Trophoblast cell (in vitro differentiated cells and primary cell): Measurements from ENCODE around the gene HNRNPA1.
"Not testable (repeated sequence)": the region's sequence is repeated elsewhere in the genome, so short reads cannot be mapped to it uniquely, and the experiment has no call there.

Source experiments
- DNase-seq, 2 donors: peaks; one replicate each; pipeline ENCODE4 v3.0.0-alpha.2; 2016
- H2AFZ ChIP-seq: 2 replicates; pipeline ENCODE4 v1.6.1; 2013; ENCODE audit warnings: low read length, moderate library complexity, mild to moderate bottlenecking; ENCODE audit not compliant: insufficient read depth, poor library complexity
- H2AK5ac ChIP-seq: 2 replicates; pipeline ENCODE4 v1.6.1; 2013; ENCODE audit warnings: mild to moderate bottlenecking, low read length
- H2BK120ac ChIP-seq: 2 replicates; pipeline ENCODE4 v1.6.1; 2013; ENCODE audit warnings: low read length, mild to moderate bottlenecking, moderate library complexity; ENCODE audit not compliant: insufficient read depth, poor library complexity
- H2BK12ac ChIP-seq: 2 replicates; pipeline ENCODE4 v1.6.1; 2013; ENCODE audit warnings: mild to moderate bottlenecking, low read length, moderate library complexity
- H2BK5ac ChIP-seq: 2 replicates; pipeline ENCODE4 v1.6.1; 2013; ENCODE audit warnings: low read length, low read depth, moderate library complexity, mild to moderate bottlenecking; ENCODE audit not compliant: poor library complexity
- H3K14ac ChIP-seq: 2 replicates; pipeline ENCODE4 v1.6.1; 2013; ENCODE audit warnings: mild to moderate bottlenecking, low read length
- H3K18ac ChIP-seq: 2 replicates; pipeline ENCODE4 v1.6.1; 2013; ENCODE audit warnings: mild to moderate bottlenecking, low read length
- H3K23ac ChIP-seq: 2 replicates; pipeline ENCODE4 v1.6.1; 2013; ENCODE audit warnings: low read length
- H3K27ac ChIP-seq: 2 replicates; pipeline ENCODE4 v1.5.1; 2013; ENCODE audit warnings: low read depth, mild to moderate bottlenecking, inconsistent platforms, low read length, moderate library complexity
- H3K27me3 ChIP-seq: 2 replicates; pipeline ENCODE4 v1.6.1; 2013; ENCODE audit warnings: inconsistent platforms, mild to moderate bottlenecking, low read length, moderate library complexity; ENCODE audit not compliant: insufficient read depth
- H3K36me3 ChIP-seq, 2 experiments: 1 replicate in 1 of 2; 2 replicates in 1 of 2; pipeline ENCODE4 v1.6.1; 2013; ENCODE audit warnings: low read length in 2 of 2, mild to moderate bottlenecking in 2 of 2, moderate library complexity in 1 of 2; ENCODE audit not compliant: insufficient read depth in 2 of 2, control insufficient read depth in 1 of 2
- H3K4ac ChIP-seq: 2 replicates; pipeline ENCODE4 v1.6.1; 2013; ENCODE audit warnings: low read depth, mild to moderate bottlenecking, low read length, moderate library complexity
- H3K4me1 ChIP-seq, 2 experiments: 1 replicate in 1 of 2; 2 replicates in 1 of 2; pipeline ENCODE4 v1.6.1; 2013; ENCODE audit warnings: low read length in 2 of 2, mild to moderate bottlenecking in 2 of 2, moderate library complexity in 1 of 2; ENCODE audit not compliant: insufficient read depth in 2 of 2, control insufficient read depth in 1 of 2
- H3K4me2 ChIP-seq: 2 replicates; pipeline ENCODE4 v1.6.1; 2013; ENCODE audit warnings: inconsistent platforms, mild to moderate bottlenecking, low read length, moderate library complexity
- H3K4me3 ChIP-seq: 2 replicates; pipeline ENCODE4 v1.5.1; 2013; ENCODE audit warnings: mild to moderate bottlenecking, low read depth, low read length, inconsistent platforms
- H3K79me1 ChIP-seq: one replicate; pipeline ENCODE4 v1.6.1; 2013; ENCODE audit warnings: low read length
- H3K79me2 ChIP-seq: 2 replicates; pipeline ENCODE4 v1.6.1; 2013; ENCODE audit warnings: low read length, mild to moderate bottlenecking; ENCODE audit not compliant: control insufficient read depth, insufficient read depth, poor library complexity
- H3K9ac ChIP-seq: 2 replicates; pipeline ENCODE4 v1.6.1; 2013; ENCODE audit warnings: mild to moderate bottlenecking, low read length
- H3K9me3 ChIP-seq: 2 replicates; pipeline ENCODE4 v1.6.1; 2013; ENCODE audit warnings: low read depth, mild to moderate bottlenecking, control low read depth, inconsistent platforms, low read length; ENCODE audit not compliant: insufficient read depth
- H4K12ac ChIP-seq: 2 replicates; pipeline ENCODE4 v1.6.1; 2013; ENCODE audit warnings: low read depth, mild to moderate bottlenecking, low read length, moderate library complexity
- H4K8ac ChIP-seq: 2 replicates; pipeline ENCODE4 v1.6.1; 2013; ENCODE audit warnings: low read depth, mild to moderate bottlenecking, low read length, moderate library complexity
- H4K91ac ChIP-seq: one replicate; pipeline ENCODE4 v1.6.1; 2013; ENCODE audit warnings: low read depth, mild to moderate bottlenecking, low read length, moderate library complexity
- WGBS: extraction: QIAGEN DNeasy Blood & Tissue Kit; methylation state at CpG from one replicate; pipeline ENCODE4 v1.1.7; 2013; ENCODE audit warnings: missing lambda C conversion rate; ENCODE audit not compliant: insufficient read length, insufficient coverage; ENCODE audit errors: extremely low coverage; 5-methylcytosine and 5-hydroxymethylcytosine counted together

The HNRNPA1 gene

GRCh38 chr12:54279632-54280467 is 676 bp upstream of the HNRNPA1 start, which contains the start of gene CBX5:
Gene CBX5, minus strand, starts transcription at chr12:54280122. Its CDS starts 22,472 bp downstream, at chr12:54257650.
- H3K9me3 ChIP-seq, result no peaks in the 10 kb centered on the region
- peaks cover 4 to 15% of the 10 kb centered on the region in 2 experiments for H3K4me1 ChIP-seq
- H3K79me1 ChIP-seq, result peaks cover 13% of the 10 kb centered on the region
- H3K36me3 ChIP-seq, result peaks cover 14 to 25% of the 10 kb centered on the region in 2 experiments
- no CpG with 5 or more reads among the region's 49 CpGs for WGBS
- H3K27me3 ChIP-seq, result no peaks in the 10 kb centered on the region
- peak within 1 kb of the TSS; percentile 89 for H3K4ac ChIP-seq
- no peak within 1 kb of the TSS for H2BK12ac ChIP-seq
- H2BK120ac ChIP-seq, result peak within 1 kb of the TSS; percentile 27
- H4K91ac ChIP-seq, result peak within 1 kb of the TSS; percentile 68
- peak; percentile 100 for DNase-seq
- peak within 1 kb of the TSS; percentile 89 for H3K27ac ChIP-seq
- H3K79me2 ChIP-seq, result peaks cover 18% of the 10 kb centered on the region
- peak within 1 kb of the TSS; percentile 61 for H4K12ac ChIP-seq
- H2AFZ ChIP-seq, result peak within 1 kb of the TSS; percentile 64
- peak within 1 kb of the TSS; percentile 96 for H3K9ac ChIP-seq
- peak within 1 kb of the TSS; percentile 50 for H3K18ac ChIP-seq
- peak within 1 kb of the TSS; percentile 75 for H4K8ac ChIP-seq
- H3K23ac ChIP-seq, result no peak within 1 kb of the TSS
- peak within 1 kb of the TSS; percentile 87 for H3K4me3 ChIP-seq
- peak within 1 kb of the TSS; percentile 82 for H3K14ac ChIP-seq
- peak within 1 kb of the TSS; percentile 81 for H2BK5ac ChIP-seq
- H3K4me2 ChIP-seq, result peak within 1 kb of the TSS; percentile 70
- H2AK5ac ChIP-seq, result peak within 1 kb of the TSS; percentile 65

DNA sequence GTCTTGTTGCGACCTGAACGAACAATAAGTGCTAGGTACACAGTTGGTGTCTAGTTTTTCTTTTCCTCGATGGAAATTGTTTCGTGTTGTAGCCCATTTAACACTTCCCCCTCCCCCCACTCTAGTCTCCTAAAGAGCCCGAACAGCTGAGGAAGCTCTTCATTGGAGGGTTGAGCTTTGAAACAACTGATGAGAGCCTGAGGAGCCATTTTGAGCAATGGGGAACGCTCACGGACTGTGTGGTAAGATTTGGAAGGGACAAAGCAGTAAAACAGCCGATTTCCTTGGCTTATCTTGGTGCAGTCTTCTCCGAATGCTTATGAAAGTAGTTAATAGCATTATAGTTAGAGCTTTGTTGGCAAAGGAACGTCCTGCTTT is 724 bp downstream of the HNRNPA1 start:
- H3K36me3 ChIP-seq, result peaks cover 14 to 31% of the 10 kb centered on the region in 2 experiments
- peak overlapping the region; percentile 46 for H3K4me2 ChIP-seq
- peak overlapping the region; percentile 86 for H3K4me3 ChIP-seq
- peak overlapping the region; percentile 75 for H4K8ac ChIP-seq
- H3K27ac ChIP-seq, result peak overlapping the region; percentile 77
- H3K4me1 ChIP-seq, result peaks cover 4 to 15% of the 10 kb centered on the region in 2 experiments
- H2AK5ac ChIP-seq, result peak overlapping the region; percentile 62
- peak overlapping the region; percentile 96 for H3K9ac ChIP-seq
- H3K18ac ChIP-seq, result peak overlapping the region; percentile 17
- peak overlapping the region; percentile 89 for H3K4ac ChIP-seq
- not testable (repeated sequence) for H3K27me3 ChIP-seq, H2AFZ ChIP-seq, H3K23ac ChIP-seq, DNase-seq, H3K9me3 ChIP-seq, H2BK12ac ChIP-seq
- peaks cover 18% of the 10 kb centered on the region for H3K79me2 ChIP-seq
- peak overlapping the region; percentile 82 for H3K14ac ChIP-seq
- H4K91ac ChIP-seq, result peak overlapping the region; percentile 68
- WGBS, result no CpG with 5 or more reads among the region's 10 CpGs
- peak overlapping the region; percentile 9 for H2BK120ac ChIP-seq
- peak overlapping the region; percentile 81 for H2BK5ac ChIP-seq
- peaks cover 13% of the 10 kb centered on the region for H3K79me1 ChIP-seq
- peak overlapping the region; percentile 61 for H4K12ac ChIP-seq

- not testable (repeated sequence) for H3K27ac ChIP-seq, H3K14ac ChIP-seq, H3K4me3 ChIP-seq, H4K8ac ChIP-seq, H2AFZ ChIP-seq, H3K9me3 ChIP-seq, H3K23ac ChIP-seq, DNase-seq, H2BK12ac ChIP-seq, H3K18ac ChIP-seq, H2BK5ac ChIP-seq, H4K91ac ChIP-seq, H4K12ac ChIP-seq, H2AK5ac ChIP-seq, H3K27me3 ChIP-seq, H2BK120ac ChIP-seq
- Histone ChIP-seq H3K79me1 (peaks cover 13% of the 10 kb centered on the region), H3K4me2 (peak overlapping the region; percentile 46), H3K79me2 (peaks cover 16% of the 10 kb centered on the region), H3K36me3 (peaks cover 14 to 34% of the 10 kb centered on the region in 2 experiments), H3K4ac (peak overlapping the region; percentile 64), H3K4me1 (peaks cover 4 to 15% of the 10 kb centered on the region in 2 experiments), H3K9ac (peak overlapping the region; percentile 96)
- no CpG with 5 or more reads among the region's 4 CpGs for WGBS
Observed at GRCh38 chr12:54281694-54282093, 1.2 kb downstream of the HNRNPA1 start.

DNA sequence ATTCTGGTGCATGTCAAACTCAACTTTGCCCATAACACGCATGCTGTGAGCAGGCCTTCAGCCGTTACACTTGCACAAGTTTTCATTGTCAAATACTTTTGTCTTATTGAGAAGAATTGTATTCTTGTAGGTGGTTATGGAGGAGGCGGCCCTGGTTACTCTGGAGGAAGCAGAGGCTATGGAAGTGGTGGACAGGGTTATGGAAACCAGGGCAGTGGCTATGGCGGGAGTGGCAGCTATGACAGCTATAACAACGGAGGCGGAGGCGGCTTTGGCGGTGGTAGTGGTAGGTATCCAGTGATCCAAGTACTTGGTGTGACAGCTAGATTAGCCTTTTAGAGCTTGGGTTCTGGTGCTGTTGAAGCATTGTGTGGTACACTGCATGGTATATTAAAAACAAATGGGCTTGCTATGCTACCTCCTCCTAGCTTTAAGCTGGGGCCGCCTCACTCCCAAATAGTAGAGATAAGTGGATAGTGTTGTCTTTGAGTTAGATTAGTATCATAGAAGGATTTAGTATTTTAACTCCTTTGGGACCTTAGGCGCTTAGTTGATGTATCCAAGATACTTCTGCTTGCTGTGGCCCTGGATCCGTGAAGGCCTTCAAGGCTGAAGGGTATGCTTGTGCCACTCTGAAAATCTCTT is 2.5 kb downstream of the HNRNPA1 start:
- Histone ChIP-seq H2AK5ac (no peak overlapping the region), H3K4me2 (peak overlapping the region; percentile 64), H2BK12ac (no peak overlapping the region), H2BK5ac (no peak overlapping the region), H3K9ac (peak overlapping the region; percentile 14), H3K23ac (no peak overlapping the region), H3K18ac (no peak overlapping the region), H3K79me1 (peaks cover 13% of the 10 kb centered on the region), H3K27me3 (no peaks in the 10 kb centered on the region), H3K36me3 (peaks cover 18 to 43% of the 10 kb centered on the region in 2 experiments), H4K12ac (no peak overlapping the region), H3K79me2 (peaks cover 11% of the 10 kb centered on the region), H4K8ac (no peak overlapping the region), H3K4ac (peak overlapping the region; percentile 44), H3K27ac (no peak overlapping the region), H3K4me3 (peak overlapping the region; percentile 43), H2AFZ (no peak overlapping the region), H3K4me1 (peaks cover 4 to 9% of the 10 kb centered on the region in 2 experiments), H3K9me3 (no peaks in the 10 kb centered on the region), H2BK120ac (no peak overlapping the region), H3K14ac (no peak overlapping the region), H4K91ac (no peak overlapping the region)
- no CpG with 5 or more reads among the region's 11 CpGs for WGBS
- DNase-seq, result no peak
